Chondrocyte (in vitro differentiated cells): ENCODE measurements around the gene NOSTRIN. TPM values are rescaled to one million over a fixed set of nuclear protein-coding genes. Genes with fewer than 3 reads are reported as not detected.

Experiments used
- DNase-seq: peaks from one replicate; pipeline ENCODE4 v3.0.0; 2021; ENCODE audit warnings: mixed read lengths, low spot score
- H3K27ac Mint-ChIP-seq: one replicate; pipeline ENCODE4 v1.8.0; 2021; ENCODE audit warnings: mild to moderate bottlenecking, moderate library complexity, mixed read lengths; ENCODE audit not compliant: unreplicated experiment
- H3K27me3 Mint-ChIP-seq: 2 replicates; pipeline ENCODE4 v1.8.0; 2021; ENCODE audit warnings: low read depth, mixed read lengths
- H3K36me3 Mint-ChIP-seq: 2 replicates; pipeline ENCODE4 v1.8.0; 2021; ENCODE audit warnings: low read depth, mixed read lengths
- H3K4me1 Mint-ChIP-seq: 2 replicates; pipeline ENCODE4 v1.8.0; 2021; ENCODE audit warnings: low read depth, mild to moderate bottlenecking, mixed read lengths
- H3K4me3 Mint-ChIP-seq: one replicate; pipeline ENCODE4 v1.8.0; 2021; ENCODE audit warnings: mild to moderate bottlenecking, moderate library complexity, mixed read lengths; ENCODE audit not compliant: unreplicated experiment
- H3K9me3 Mint-ChIP-seq: 2 replicates; pipeline ENCODE4 v1.8.0; 2021; ENCODE audit warnings: low read depth, mixed read lengths
- total RNA-seq: library from RNA; stranded (reverse); gene quantifications from 3 replicates; pipeline ENCODE4 v1.2.1, GENCODE V29; 2021
- TF ChIP-seq, protein P1 (sequence below): fragments of 200-600 bp; sonication (generic); IDR thresholded peaks from 2 replicates; pipeline ENCODE4 v1.5.0; 2021; ENCODE audit warnings: antibody characterized with exemption, mild to moderate bottlenecking, moderate library complexity

NOSTRIN gene
- total RNA-seq, 1 donor from 2014 or later = 0.27 TPM

DNA sequence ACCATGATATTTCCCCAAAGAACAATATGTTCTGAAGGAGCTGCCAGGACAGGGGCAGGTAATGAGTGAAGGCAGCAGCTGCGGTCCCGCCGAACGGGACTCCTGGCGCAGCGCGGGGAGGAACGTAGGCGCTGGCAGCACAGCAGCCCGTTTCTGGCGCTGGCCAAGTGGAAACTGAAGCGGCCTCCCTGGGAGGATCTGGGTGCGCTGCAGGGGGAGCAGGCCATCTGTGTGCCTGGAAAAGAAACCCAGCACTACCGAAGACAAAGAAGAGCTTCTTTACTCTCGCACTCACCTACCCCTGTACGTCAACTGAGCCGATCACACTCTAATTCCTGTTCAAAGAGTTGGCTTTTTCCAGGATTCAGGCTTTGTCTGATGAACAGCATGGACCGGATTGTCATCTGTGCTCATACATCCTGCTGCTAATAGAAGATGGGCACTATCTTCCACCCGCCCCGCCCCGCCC lies 110.5 kb downstream of the NOSTRIN start:
- TF ChIP-seq, protein P1, sequence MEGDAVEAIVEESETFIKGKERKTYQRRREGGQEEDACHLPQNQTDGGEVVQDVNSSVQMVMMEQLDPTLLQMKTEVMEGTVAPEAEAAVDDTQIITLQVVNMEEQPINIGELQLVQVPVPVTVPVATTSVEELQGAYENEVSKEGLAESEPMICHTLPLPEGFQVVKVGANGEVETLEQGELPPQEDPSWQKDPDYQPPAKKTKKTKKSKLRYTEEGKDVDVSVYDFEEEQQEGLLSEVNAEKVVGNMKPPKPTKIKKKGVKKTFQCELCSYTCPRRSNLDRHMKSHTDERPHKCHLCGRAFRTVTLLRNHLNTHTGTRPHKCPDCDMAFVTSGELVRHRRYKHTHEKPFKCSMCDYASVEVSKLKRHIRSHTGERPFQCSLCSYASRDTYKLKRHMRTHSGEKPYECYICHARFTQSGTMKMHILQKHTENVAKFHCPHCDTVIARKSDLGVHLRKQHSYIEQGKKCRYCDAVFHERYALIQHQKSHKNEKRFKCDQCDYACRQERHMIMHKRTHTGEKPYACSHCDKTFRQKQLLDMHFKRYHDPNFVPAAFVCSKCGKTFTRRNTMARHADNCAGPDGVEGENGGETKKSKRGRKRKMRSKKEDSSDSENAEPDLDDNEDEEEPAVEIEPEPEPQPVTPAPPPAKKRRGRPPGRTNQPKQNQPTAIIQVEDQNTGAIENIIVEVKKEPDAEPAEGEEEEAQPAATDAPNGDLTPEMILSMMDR = no peak
- no peak for DNase-seq
- Mint-ChIP-seq H3K4me3 (peak overlapping the region; percentile 68), H3K4me1 (peaks cover 5% of the 10 kb centered on the region), H3K27me3 (peaks cover 18% of the 10 kb centered on the region), H3K27ac (no peak overlapping the region), H3K9me3 (no peaks in the 10 kb centered on the region), H3K36me3 (no peaks in the 10 kb centered on the region)

DNA sequence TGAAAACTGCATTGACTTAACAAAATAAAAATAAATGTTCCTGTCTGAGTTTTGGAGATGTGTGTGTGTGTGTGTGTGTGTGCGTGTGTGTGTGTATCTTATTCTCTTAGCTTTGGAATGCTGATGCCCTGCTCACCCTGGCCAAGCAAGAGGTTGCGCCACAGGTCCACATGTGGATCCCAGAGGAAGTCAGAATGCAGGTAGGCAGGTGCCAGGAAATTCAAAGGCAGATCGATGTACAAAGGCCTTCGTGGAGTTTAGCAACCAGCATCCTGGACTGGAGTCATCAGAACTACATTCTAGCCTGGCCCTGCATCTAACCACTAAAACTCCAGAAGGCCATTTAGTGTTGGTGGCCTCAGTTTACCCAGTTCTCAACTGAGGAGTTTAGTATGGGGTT lies 111.1 kb downstream of the NOSTRIN start:
- DNase-seq = no peak
- H3K27ac Mint-ChIP-seq = no peak overlapping the region
- peaks cover 18% of the 10 kb centered on the region for H3K27me3 Mint-ChIP-seq
- H3K36me3 Mint-ChIP-seq = no peaks in the 10 kb centered on the region
- no peaks in the 10 kb centered on the region for H3K9me3 Mint-ChIP-seq
- TF ChIP-seq, protein P1 = no peak
- no peak overlapping the region for H3K4me3 Mint-ChIP-seq
- peaks cover 5% of the 10 kb centered on the region for H3K4me1 Mint-ChIP-seq

Other genes with a start within 250 kb of the NOSTRIN start
- 2.8 to 5.2 TPM (median 4.1 TPM) in 3 replicates for gene SPC25, start 87.8 kb downstream of the NOSTRIN start, total RNA-seq
- not detected in 3 replicates for gene G6PC2, start 98.7 kb downstream of the NOSTRIN start, total RNA-seq
- not detected in 3 replicates for gene ABCB11, start 228.7 kb downstream of the NOSTRIN start, total RNA-seq